Prostate gland (tissue), 2 donors: Measurements from ENCODE around the gene PCDHB11.
"Not testable (repeated sequence)": the region's sequence is repeated elsewhere in the genome, so short reads cannot be mapped to it uniquely, and the experiment has no call there.

ENCODE experiments used
- CTCF ChIP-seq, 4 experiments: fragments of 200-600 bp in 2 of 4; fragments of 450-650 bp in 2 of 4; sonication (generic) in 2 of 4; IDR thresholded peaks; 1 replicate in 3 of 4; 2 replicates in 1 of 4; pipeline ENCODE4 v1.5.1; 2016 to 2019; ENCODE audit warnings: antibody characterized with exemption in 4 of 4, mild to moderate bottlenecking in 2 of 4, moderate library complexity in 2 of 4
- POLR2A ChIP-seq: fragments of 450-650 bp; IDR thresholded peaks from one replicate; pipeline ENCODE4 v1.6.1; 2016; ENCODE audit warnings: antibody characterized with exemption, mild to moderate bottlenecking
- POLR2AphosphoS5 ChIP-seq: sonication (generic); formaldehyde crosslinking; IDR thresholded peaks from one replicate; pipeline ENCODE4 v1.6.1; 2017; ENCODE audit warnings: antibody characterized with exemption

DNA sequence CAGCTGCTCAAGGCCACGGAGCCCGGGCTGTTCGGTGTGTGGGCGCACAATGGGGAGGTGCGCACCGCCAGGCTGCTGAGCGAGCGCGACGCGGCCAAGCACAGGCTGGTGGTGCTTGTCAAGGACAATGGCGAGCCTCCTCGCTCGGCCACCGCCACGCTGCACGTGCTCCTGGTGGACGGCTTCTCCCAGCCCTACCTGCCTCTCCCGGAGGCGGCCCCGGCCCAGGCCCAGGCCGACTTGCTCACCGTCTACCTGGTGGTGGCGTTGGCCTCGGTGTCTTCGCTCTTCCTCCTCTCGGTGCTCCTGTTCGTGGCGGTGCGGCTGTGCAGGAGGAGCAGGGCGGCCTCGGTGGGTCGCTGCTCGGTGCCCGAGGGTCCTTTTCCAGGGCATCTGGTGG lies 10.3 kb upstream of the PCDHB11 start:
- TF ChIP-seq CTCF (IDR thresholded peaks at IDR 0.05); POLR2AphosphoS5; POLR2A: not testable (repeated sequence)
